DND-41 (cell line): Measurements from ENCODE around the gene STRA8.

Experiments used
- EZH2 ChIP-seq: IDR thresholded peaks from 3 replicates; pipeline ENCODE4 v1.6.1; 2012; ENCODE audit warnings: borderline replicate concordance, low read depth, mild to moderate bottlenecking, moderate library complexity, low read length, inconsistent platforms; ENCODE audit not compliant: severe bottlenecking
- TF ChIP-seq, protein P1 (sequence below): IDR thresholded peaks from 2 replicates; pipeline ENCODE4 v1.5.1; 2012; ENCODE audit warnings: borderline replicate concordance, low read length, moderate library complexity, mild to moderate bottlenecking; ENCODE audit not compliant: poor library complexity, severe bottlenecking; ENCODE audit errors: extremely low read depth

DNA sequence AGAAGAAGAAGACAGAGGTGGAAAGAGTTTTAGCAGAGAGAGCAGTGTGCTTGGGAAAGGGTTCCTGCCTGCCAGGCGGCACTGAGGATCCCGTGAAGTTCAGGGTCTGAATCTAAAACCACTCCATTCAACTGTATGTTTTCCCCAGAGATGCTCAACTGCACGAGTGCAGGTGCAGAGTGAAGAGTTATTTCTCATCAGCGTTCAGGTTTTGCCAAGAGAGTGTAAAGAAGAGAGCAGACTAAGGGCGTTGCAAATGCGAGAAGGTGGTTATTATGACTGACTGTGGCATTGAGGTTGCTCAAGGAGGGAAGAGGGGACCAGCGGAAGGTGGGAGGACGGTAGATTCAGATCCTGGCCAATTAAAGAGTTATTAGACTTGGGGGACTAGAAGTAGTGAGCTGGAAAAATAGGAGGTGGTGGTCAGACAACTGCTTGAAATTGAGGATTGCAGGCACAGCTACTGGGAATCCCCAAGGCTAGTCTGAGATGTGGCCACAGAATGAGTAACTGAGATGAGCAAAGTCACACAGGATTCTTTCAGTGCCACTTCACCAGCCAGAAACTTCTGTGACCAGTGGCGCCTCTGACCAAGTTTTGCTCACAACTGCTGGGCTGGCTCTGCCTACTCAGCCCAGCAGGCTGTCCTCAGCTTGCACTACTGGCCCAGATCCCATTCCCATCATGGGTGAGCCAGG lies 29.1 kb downstream of the STRA8 start:
- TF ChIP-seq, protein P1, sequence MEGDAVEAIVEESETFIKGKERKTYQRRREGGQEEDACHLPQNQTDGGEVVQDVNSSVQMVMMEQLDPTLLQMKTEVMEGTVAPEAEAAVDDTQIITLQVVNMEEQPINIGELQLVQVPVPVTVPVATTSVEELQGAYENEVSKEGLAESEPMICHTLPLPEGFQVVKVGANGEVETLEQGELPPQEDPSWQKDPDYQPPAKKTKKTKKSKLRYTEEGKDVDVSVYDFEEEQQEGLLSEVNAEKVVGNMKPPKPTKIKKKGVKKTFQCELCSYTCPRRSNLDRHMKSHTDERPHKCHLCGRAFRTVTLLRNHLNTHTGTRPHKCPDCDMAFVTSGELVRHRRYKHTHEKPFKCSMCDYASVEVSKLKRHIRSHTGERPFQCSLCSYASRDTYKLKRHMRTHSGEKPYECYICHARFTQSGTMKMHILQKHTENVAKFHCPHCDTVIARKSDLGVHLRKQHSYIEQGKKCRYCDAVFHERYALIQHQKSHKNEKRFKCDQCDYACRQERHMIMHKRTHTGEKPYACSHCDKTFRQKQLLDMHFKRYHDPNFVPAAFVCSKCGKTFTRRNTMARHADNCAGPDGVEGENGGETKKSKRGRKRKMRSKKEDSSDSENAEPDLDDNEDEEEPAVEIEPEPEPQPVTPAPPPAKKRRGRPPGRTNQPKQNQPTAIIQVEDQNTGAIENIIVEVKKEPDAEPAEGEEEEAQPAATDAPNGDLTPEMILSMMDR: no peak
- TF ChIP-seq EZH2: no peak
